Caco-2 (cell line): ENCODE measurements around the gene PRRG2. TPM values are rescaled to one million over a fixed set of nuclear protein-coding genes. Genes with fewer than 3 reads are reported as not detected.

ENCODE experiments used
- BruUV-seq: library from RNA; stranded (reverse); fragments of 400-500 nt; replicated peaks from 2 replicates; lab custom pipeline; 2021; lab: Mats Ljungman, UMichigan
- CTCF ChIA-PET: fragments of 300-600 bp; sonication (Branson Sonifier 250); formaldehyde crosslinking; loops from one replicate; lab custom pipeline; 2022; ENCODE audit warnings: antibody characterized with exemption; lab: Charles Lee
- POLR2A ChIA-PET: fragments of 300-600 bp; sonication (Branson Sonifier 250); formaldehyde crosslinking; loops from one replicate; lab custom pipeline; 2022; ENCODE audit warnings: antibody characterized with exemption; lab: Charles Lee
- DNase-seq, 2 experiments: peaks; one replicate each; pipeline versions ENCODE4 v3.0.0 to v3.0.0-alpha.2; 2020 to 2022
- H3K27me3 ChIP-seq: replicated peaks from 2 replicates; pipeline ENCODE4 v1.6.0; 2011; ENCODE audit warnings: low read length; ENCODE audit not compliant: control insufficient read depth, insufficient read depth
- H3K36me3 ChIP-seq: 2 replicates; pipeline ENCODE4 v1.5.1; 2011; ENCODE audit warnings: low read length; ENCODE audit not compliant: control insufficient read depth, insufficient read depth
- H3K4me1 ChIP-seq: fragments of 250-450 bp; sonication (Bioruptor Pico); 2 replicates; pipeline ENCODE4 v1.5.1; 2020; ENCODE audit warnings: mild to moderate bottlenecking
- H3K4me3 ChIP-seq: 2 replicates; pipeline ENCODE4 v1.5.1; 2011; ENCODE audit warnings: low read depth, mild to moderate bottlenecking, control low read depth, low read length
- H3K9me3 ChIP-seq: fragments of 250-450 bp; sonication (Bioruptor Pico); 2 replicates; pipeline ENCODE4 v1.5.1; 2020; ENCODE audit warnings: mild to moderate bottlenecking, moderate library complexity
- H3K27ac Mint-ChIP-seq: one replicate; pipeline ENCODE4 v1.8.0; 2022; ENCODE audit warnings: mixed read lengths; ENCODE audit not compliant: unreplicated experiment
- H3K27me3 Mint-ChIP-seq: one replicate; pipeline ENCODE4 v1.8.0; 2022; ENCODE audit warnings: mixed read lengths; ENCODE audit not compliant: insufficient read depth, unreplicated experiment
- H3K36me3 Mint-ChIP-seq: one replicate; pipeline ENCODE4 v1.8.0; 2022; ENCODE audit warnings: mild to moderate bottlenecking, mixed read lengths; ENCODE audit not compliant: insufficient read depth, unreplicated experiment
- H3K4me1 Mint-ChIP-seq: one replicate; pipeline ENCODE4 v1.8.0; 2022; ENCODE audit warnings: low read depth, mixed read lengths; ENCODE audit not compliant: unreplicated experiment
- H3K4me3 Mint-ChIP-seq: one replicate; pipeline ENCODE4 v1.8.0; 2022; ENCODE audit warnings: mild to moderate bottlenecking, moderate library complexity, mixed read lengths; ENCODE audit not compliant: unreplicated experiment
- H3K9me3 Mint-ChIP-seq: one replicate; pipeline ENCODE4 v1.8.0; 2022; ENCODE audit warnings: mixed read lengths; ENCODE audit not compliant: unreplicated experiment
- CTCF ChIP-seq, 2 experiments: fragments of 200-600 bp in 1 of 2; IDR thresholded peaks; 1 replicate in 1 of 2; 2 replicates in 1 of 2; pipeline versions ENCODE4 v1.5.1 to v1.8.0; 2011 to 2022; ENCODE audit warnings: antibody characterized with exemption in 1 of 2, control low read depth in 1 of 2, inconsistent platforms in 1 of 2, low read depth in 1 of 2, low read length in 1 of 2, mild to moderate bottlenecking in 1 of 2, moderate library complexity in 1 of 2; ENCODE audit not compliant: insufficient read depth in 1 of 2, severe bottlenecking in 1 of 2, unreplicated experiment in 1 of 2
- intact Hi-C: fragments of 100-400 bp; cut with micrococcal nuclease; formaldehyde crosslinking; loops from one replicate; pipeline ENCODE4 v1.10.0; 2022; ENCODE audit not compliant: unreplicated experiment
- total RNA-seq: library from RNA; stranded (reverse); gene quantifications from 2 replicates; pipeline ENCODE4 v1.2.3, GENCODE V29; 2022

Gene PRRG2
- total RNA-seq, 1 experiment from 2014 or later = 7.7 TPM

DNA sequence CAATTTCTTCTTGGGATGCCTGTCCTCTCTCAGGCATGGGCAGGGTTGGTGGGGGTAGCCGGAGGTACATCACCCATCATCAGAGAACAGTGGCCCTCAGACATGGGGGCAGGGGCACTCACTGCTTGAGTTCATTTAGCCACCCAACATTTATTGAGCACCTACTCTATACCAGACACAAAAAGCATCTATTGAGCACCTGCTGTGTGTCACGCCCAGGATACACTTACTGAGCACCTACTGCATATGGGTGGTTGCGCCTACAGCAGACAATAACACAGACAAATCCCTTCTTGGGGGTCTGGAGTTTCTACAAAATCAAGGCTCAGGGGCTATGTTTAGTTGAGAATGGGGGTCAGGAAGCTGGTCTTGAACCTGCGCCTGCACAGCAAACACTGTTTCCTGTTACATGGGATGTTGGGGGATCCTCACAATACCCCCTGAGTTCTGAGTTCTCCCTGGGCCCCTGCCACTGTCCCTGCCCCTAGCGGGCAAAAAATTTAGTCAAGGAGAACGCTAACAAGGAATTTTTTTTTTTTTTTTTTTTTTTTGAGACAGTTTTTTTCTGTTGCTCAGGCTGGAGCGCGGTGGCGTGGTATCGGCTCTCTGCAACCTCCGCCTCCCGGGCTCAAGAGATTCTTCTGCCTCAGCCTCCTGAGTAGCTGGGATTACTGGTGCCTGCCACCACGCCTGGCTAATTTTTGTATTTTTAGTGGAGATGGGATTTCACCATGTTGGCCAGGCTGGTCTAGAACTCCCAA lies 41.7 kb upstream of the PRRG2 start:
- POLR2A ChIA-PET = interaction anchor here (0.7 kb wide), 1 partner anchor 25 kb away, joined by 17 read pairs; no protein-coding TSS in a partner anchor
- peak overlapping the region; percentile 27 for H3K27ac Mint-ChIP-seq
- intact Hi-C loops = no loop called here
- H3K36me3 ChIP-seq = peaks cover 5% of the 10 kb centered on the region
- peaks cover 8% of the 10 kb centered on the region for H3K4me1 Mint-ChIP-seq
- no peak overlapping the region for H3K4me3 Mint-ChIP-seq
- BruUV-seq = no TSS peak
- no peaks in the 10 kb centered on the region for H3K4me1 ChIP-seq
- H3K36me3 Mint-ChIP-seq = peaks cover 45% of the 10 kb centered on the region
- TF ChIP-seq CTCF (IDR thresholded peaks at IDR 0.05; ENCODE audit: insufficient read depth in 1 of 2, low read depth in 1 of 2, low read length in 1 of 2, severe bottlenecking in 1 of 2, unreplicated experiment in 1 of 2) = no peak
- H3K27me3 ChIP-seq = no peaks in the 10 kb centered on the region
- no peak for DNase-seq
- CTCF ChIA-PET = no interaction called here
- H3K9me3 Mint-ChIP-seq = no peaks in the 10 kb centered on the region
- no peaks in the 10 kb centered on the region for H3K27me3 Mint-ChIP-seq
- H3K4me3 ChIP-seq = no peak overlapping the region
- H3K9me3 ChIP-seq = no peaks in the 10 kb centered on the region

- POLR2A ChIA-PET = no interaction called here
- BruUV-seq = no TSS peak
Observed at GRCh38 chr19:49541914-49542313, 39.2 kb upstream of the PRRG2 start.

DNA sequence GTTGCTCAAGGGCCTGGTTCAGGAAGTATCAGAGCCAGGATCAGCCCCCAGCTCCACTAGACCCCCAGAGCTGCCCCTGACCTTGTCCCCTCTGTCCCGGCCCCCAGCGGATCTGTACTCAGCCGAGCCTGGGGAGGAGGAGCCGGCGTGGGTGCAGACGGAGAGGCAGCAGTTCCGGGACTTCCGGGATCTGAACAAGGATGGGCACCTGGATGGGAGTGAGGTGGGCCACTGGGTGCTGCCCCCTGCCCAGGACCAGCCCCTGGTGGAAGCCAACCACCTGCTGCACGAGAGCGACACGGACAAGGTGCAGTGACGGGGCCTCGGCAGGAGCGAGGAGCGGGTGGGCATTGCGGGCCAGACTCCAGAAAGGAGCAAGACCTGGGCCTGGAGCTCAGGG lies 38.7 kb upstream of the PRRG2 start:
- ChIA-PET POLR2A (interaction anchor here (0.6 kb wide), 1 partner anchor 41 kb away, joined by 3 read pairs; no protein-coding TSS in a partner anchor), CTCF (no interaction called here)
- Mint-ChIP-seq H3K4me1 (peaks cover 21% of the 10 kb centered on the region), H3K27me3 (no peaks in the 10 kb centered on the region), H3K36me3 (peaks cover 27% of the 10 kb centered on the region), H3K4me3 (no peak overlapping the region), H3K9me3 (no peaks in the 10 kb centered on the region), H3K27ac (no peak overlapping the region)
- Histone ChIP-seq H3K9me3 (no peaks in the 10 kb centered on the region), H3K4me1 (0 out of 2 replicates have a peak, but pooled peaks cover 3% of the 10 kb centered on the region), H3K27me3 (no peaks in the 10 kb centered on the region), H3K36me3 (peaks cover 2% of the 10 kb centered on the region; the same call in 1 of the 2 replicates), H3K4me3 (no peak overlapping the region)
- no peak for TF ChIP-seq CTCF (IDR thresholded peaks at IDR 0.05; ENCODE audit: insufficient read depth in 1 of 2, low read depth in 1 of 2, low read length in 1 of 2, severe bottlenecking in 1 of 2, unreplicated experiment in 1 of 2)
- no peak for DNase-seq
- intact Hi-C loops = no loop called here
- BruUV-seq = no TSS peak

More at GRCh38 chr19:49541914-49542313, 39.2 kb upstream of the PRRG2 start:
- H3K27ac Mint-ChIP-seq = no peak overlapping the region
- Histone ChIP-seq H3K9me3 (no peaks in the 10 kb centered on the region), H3K4me3 (no peak overlapping the region), H3K27me3 (no peaks in the 10 kb centered on the region), H3K36me3 (peaks cover 5% of the 10 kb centered on the region), H3K4me1 (0 out of 2 replicates have a peak, but pooled peaks cover 3% of the 10 kb centered on the region)
- no peaks in the 10 kb centered on the region for H3K27me3 Mint-ChIP-seq
- intact Hi-C loops = no loop called here
- no peak for DNase-seq
- H3K36me3 Mint-ChIP-seq = peaks cover 32% of the 10 kb centered on the region
- H3K9me3 Mint-ChIP-seq = no peaks in the 10 kb centered on the region
- TF ChIP-seq CTCF (IDR thresholded peaks at IDR 0.05; ENCODE audit: insufficient read depth in 1 of 2, low read depth in 1 of 2, low read length in 1 of 2, severe bottlenecking in 1 of 2, unreplicated experiment in 1 of 2) = no peak
- no peak overlapping the region for H3K4me3 Mint-ChIP-seq
- peaks cover 16% of the 10 kb centered on the region for H3K4me1 Mint-ChIP-seq
- CTCF ChIA-PET = interaction anchor here (0.6 kb wide), 1 partner anchor 444 kb away, joined by 5 read pairs; no protein-coding TSS in a partner anchor
